Measurements from ENCODE around the gene OGFR. TPM values are rescaled to one million over a fixed set of nuclear protein-coding genes. Genes with fewer than 3 reads are reported as not detected.

Gene OGFR
- total RNA-seq (2013) = 159 TPM
- polyA plus RNA-seq (100 to 1,000 TPM in 1 of 3 donors, 10 to 100 TPM in 2; 47.8 to 114 (median 79.3) TPM), polyA minus RNA-seq (152 and 290 TPM in 2 replicates), total RNA-seq (42.6 to 129 (median 87.9) reads per million in 11 experiments)

GRCh38 chr20:62804627-62805154, at the start of gene OGFR:
Gene OGFR (plus strand): TSS chr20:62804835. CDS start chr20:62804860, 25 bp downstream.
- peaks cover 41 to 57% of the 10 kb centered on the region in 2 donors for H3K36me3 Mint-ChIP-seq
- H3K27me3 ChIP-seq (ENCODE audit: control insufficient read depth in 2 of 2, insufficient read depth in 2 of 2, low read length in 2 of 2) = no peaks in the 10 kb centered on the region
- WGBS (ENCODE audit: insufficient coverage) = under 1% methylated on average over 56 of the region's 77 CpGs
- H2AFZ ChIP-seq (ENCODE audit: insufficient read depth, low read depth, low read length, poor library complexity, severe bottlenecking) = peak within 1 kb of the TSS; percentile 74
- peaks cover 49% of the 10 kb centered on the region for H3K4me1 Mint-ChIP-seq
- intact Hi-C loops (cut with micrococcal nuclease) = loop anchor here (5.0 to 10.0 kb wide), 7 partner anchors 53 to 660 kb away; partner anchors contain the start of genes ADRM1 (in 2 of the 2), PSMA7 (in 1 of the 2), RPS21 (in 1 of the 2) and SS18L1 (in 1 of the 2)
- no peaks in the 10 kb centered on the region for H3K9me3 ChIP-seq (replicated peaks in 1 of 2; ENCODE audit: control insufficient read depth in 1 of 2, insufficient read depth in 1 of 2, low read length in 2 of 2)
- DNase-seq = peak in 2 of 3 donors; percentile 49 to 57
- H3K9me3 Mint-ChIP-seq = no peaks in the 10 kb centered on the region
- peaks cover 50% of the 10 kb centered on the region for H3K79me2 ChIP-seq (ENCODE audit: insufficient read depth, low read length)
- H4K20me1 ChIP-seq (ENCODE audit: insufficient read depth, low read length) = peaks cover 43% of the 10 kb centered on the region
- H3K27ac Mint-ChIP-seq = peak within 1 kb of the TSS; percentile 94 to 98 (median 95)
- H3K9ac ChIP-seq (ENCODE audit: insufficient read depth, low read length, poor library complexity, severe bottlenecking) = peak within 1 kb of the TSS; percentile 90
- peak within 1 kb of the TSS; percentile 77 to 91 (median 88) for H3K4me3 ChIP-seq (replicated peaks in 1 of 3; ENCODE audit: low read depth in 2 of 3, low read length in 3 of 3)
- TF ChIP-seq CTCF (IDR thresholded peaks at IDR 0.05) = no peak
- H3K4me3 Mint-ChIP-seq = peak within 1 kb of the TSS; percentile 94 to 95
- peaks cover 56 to 58% of the 10 kb centered on the region in 2 donors for H3K4me1 ChIP-seq (ENCODE audit: control insufficient read depth in 1 of 2, insufficient read depth in 2 of 2, low read length in 2 of 2)
- H3K27me3 Mint-ChIP-seq (ENCODE audit: low read depth in 3 of 3) = peaks cover 0 to 5% (median 0%) of the 10 kb centered on the region in 3 donors
- peak within 1 kb of the TSS; percentile 94 for H3K4me2 ChIP-seq (replicated peaks; ENCODE audit: extremely low read depth, low read length, poor library complexity, severe bottlenecking)
- H3K27ac ChIP-seq (ENCODE audit: low read depth in 1 of 2, low read length in 2 of 2) = peak within 1 kb of the TSS; percentile 90 to 93
- H3K36me3 ChIP-seq (replicated peaks in 1 of 2; ENCODE audit: control insufficient read depth in 1 of 2, insufficient read depth in 2 of 2, low read length in 2 of 2) = peaks cover 48 to 50% of the 10 kb centered on the region in 2 donors

- Mint-ChIP-seq H3K4me1 (peaks cover 14% of the 10 kb centered on the region), H3K4me3 (no peak overlapping the region), H3K27ac (no peak overlapping the region), H3K27me3 (ENCODE audit: low read depth in 3 of 3) (peaks cover 6 to 15% (median 12%) of the 10 kb centered on the region in 3 donors), H3K36me3 (peaks cover 2 to 21% of the 10 kb centered on the region in 2 donors), H3K9me3 (peaks cover 0 to 5% (median 0%) of the 10 kb centered on the region in 7 donors)
- Histone ChIP-seq H3K79me2 (ENCODE audit: insufficient read depth, low read length) (no peaks in the 10 kb centered on the region), H3K36me3 (replicated peaks in 1 of 2; ENCODE audit: control insufficient read depth in 1 of 2, insufficient read depth in 2 of 2, low read length in 2 of 2) (no peaks in the 10 kb centered on the region), H3K9me3 (replicated peaks in 1 of 2; ENCODE audit: control insufficient read depth in 1 of 2, insufficient read depth in 1 of 2, low read length in 2 of 2) (no peaks in the 10 kb centered on the region), H3K4me3 (replicated peaks in 1 of 3; ENCODE audit: low read depth in 2 of 3, low read length in 3 of 3) (no peak overlapping the region), H4K20me1 (ENCODE audit: insufficient read depth, low read length) (no peaks in the 10 kb centered on the region), H3K27ac (ENCODE audit: low read depth in 1 of 2, low read length in 2 of 2) (no peak overlapping the region), H3K4me1 (ENCODE audit: control insufficient read depth in 1 of 2, insufficient read depth in 2 of 2, low read length in 2 of 2) (peaks cover 12 to 17% of the 10 kb centered on the region in 2 donors), H3K9ac (ENCODE audit: insufficient read depth, low read length, poor library complexity, severe bottlenecking) (no peak overlapping the region), H3K27me3 (ENCODE audit: control insufficient read depth in 2 of 2, insufficient read depth in 2 of 2, low read length in 2 of 2) (no peaks in the 10 kb centered on the region), H2AFZ (ENCODE audit: insufficient read depth, low read depth, low read length, poor library complexity, severe bottlenecking) (no peak overlapping the region), H3K4me2 (replicated peaks; ENCODE audit: extremely low read depth, low read length, poor library complexity, severe bottlenecking) (no peak overlapping the region)
- intact Hi-C loops (cut with micrococcal nuclease) = no loop called here
- DNase-seq = no peak
- 80% methylated on average over 1 of the region's 1 CpG for WGBS (ENCODE audit: insufficient coverage)
- TF ChIP-seq CTCF (IDR thresholded peaks at IDR 0.05) = no peak
Measured at GRCh38 chr20:62754991-62755356, 49.7 kb upstream of the OGFR start.
